Tibial nerve (tissue), 4 donors: ENCODE results near the gene DNMT3B.

Experiments
- EP300 ChIP-seq, 2 donors: sonication (generic); formaldehyde crosslinking; IDR thresholded peaks; one replicate each; pipeline ENCODE4 v1.6.1; 2017; ENCODE audit warnings: antibody characterized with exemption in 2 of 2, mild to moderate bottlenecking in 1 of 2
- POLR2A ChIP-seq, 2 donors: fragments of 450-650 bp; IDR thresholded peaks; one replicate each; pipeline ENCODE4 v1.6.1; 2017; ENCODE audit warnings: antibody characterized with exemption in 2 of 2, mild to moderate bottlenecking in 2 of 2, moderate library complexity in 2 of 2
- TF ChIP-seq, protein P1 (sequence below), 5 experiments: fragments of 200-600 bp in 3 of 5; fragments of 450-650 bp in 2 of 5; sonication (generic) in 3 of 5; IDR thresholded peaks; one replicate each; pipeline ENCODE4 v1.5.1; 2016 to 2019; ENCODE audit warnings: antibody characterized with exemption in 5 of 5, mild to moderate bottlenecking in 3 of 5, moderate library complexity in 2 of 5

GRCh38 chr20:32829311-32830005 lies 67.3 kb downstream of the DNMT3B start:
- TF ChIP-seq, protein P1, sequence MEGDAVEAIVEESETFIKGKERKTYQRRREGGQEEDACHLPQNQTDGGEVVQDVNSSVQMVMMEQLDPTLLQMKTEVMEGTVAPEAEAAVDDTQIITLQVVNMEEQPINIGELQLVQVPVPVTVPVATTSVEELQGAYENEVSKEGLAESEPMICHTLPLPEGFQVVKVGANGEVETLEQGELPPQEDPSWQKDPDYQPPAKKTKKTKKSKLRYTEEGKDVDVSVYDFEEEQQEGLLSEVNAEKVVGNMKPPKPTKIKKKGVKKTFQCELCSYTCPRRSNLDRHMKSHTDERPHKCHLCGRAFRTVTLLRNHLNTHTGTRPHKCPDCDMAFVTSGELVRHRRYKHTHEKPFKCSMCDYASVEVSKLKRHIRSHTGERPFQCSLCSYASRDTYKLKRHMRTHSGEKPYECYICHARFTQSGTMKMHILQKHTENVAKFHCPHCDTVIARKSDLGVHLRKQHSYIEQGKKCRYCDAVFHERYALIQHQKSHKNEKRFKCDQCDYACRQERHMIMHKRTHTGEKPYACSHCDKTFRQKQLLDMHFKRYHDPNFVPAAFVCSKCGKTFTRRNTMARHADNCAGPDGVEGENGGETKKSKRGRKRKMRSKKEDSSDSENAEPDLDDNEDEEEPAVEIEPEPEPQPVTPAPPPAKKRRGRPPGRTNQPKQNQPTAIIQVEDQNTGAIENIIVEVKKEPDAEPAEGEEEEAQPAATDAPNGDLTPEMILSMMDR (IDR thresholded peaks at IDR 0.05) = no peak
- no peak for TF ChIP-seq POLR2A (IDR thresholded peaks at IDR 0.05)
- no peak for TF ChIP-seq EP300 (IDR thresholded peaks at IDR 0.05)
